ENCODE results near the gene TMEM184A.

- no peak for TF ChIP-seq POLR2A (IDR thresholded peaks at IDR 0.05; ENCODE audit: low read length)
- TF ChIP-seq GATA1 (IDR thresholded peaks at IDR 0.05; ENCODE audit: low read depth, low read length) = no peak
Observed at GRCh38 chr7:1598961-1599639, 43.1 kb upstream of the TMEM184A start.

Measured in erythroblast (primary cell).